Measurements from ENCODE around the gene NID1. TPM values are rescaled to one million over a fixed set of nuclear protein-coding genes. Genes with fewer than 3 reads are reported as not detected.

Gene NID1
- polyA plus RNA-seq, 1 donor from 2014 or later = 0.04 TPM

DNA sequence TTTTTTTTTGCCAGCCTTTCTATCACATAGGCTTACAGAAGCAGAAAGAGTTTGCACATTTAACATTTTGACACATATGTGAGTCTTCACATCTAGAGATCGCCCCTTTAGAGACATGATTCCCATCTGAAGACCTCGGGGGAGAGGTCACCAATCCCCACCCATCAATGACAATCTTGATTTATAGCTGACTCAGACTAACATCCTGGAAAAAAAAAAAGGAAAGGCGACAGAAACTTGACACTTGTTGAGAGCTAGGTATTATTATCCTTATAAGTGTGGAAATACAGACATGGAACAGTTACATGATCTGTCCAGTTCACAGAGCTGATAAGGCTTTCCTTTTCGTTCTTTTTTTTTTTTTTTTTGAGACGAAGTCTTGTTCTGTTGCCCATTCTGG, 28.0 kb upstream of the NID1 start:
- Histone ChIP-seq H3K36me3 (ENCODE audit: insufficient read depth, low read length) (no peaks in the 10 kb centered on the region), H3K79me2 (replicated peaks; ENCODE audit: insufficient read depth, low read length) (no peaks in the 10 kb centered on the region), H3K27me3 (ENCODE audit: insufficient read depth, low read depth, low read length) (no peaks in the 10 kb centered on the region), H2AFZ (ENCODE audit: low read depth, low read length) (no peak overlapping the region), H3K9me3 (ENCODE audit: low read length) (no peaks in the 10 kb centered on the region), H3F3A (ENCODE audit: insufficient read depth, low read length, poor library complexity, severe bottlenecking) (no peaks in the 10 kb centered on the region), H3K4me2 (ENCODE audit: low read length) (no peak overlapping the region), H4K20me1 (ENCODE audit: insufficient read depth) (no peaks in the 10 kb centered on the region), H3K9ac (ENCODE audit: low read length) (no peak overlapping the region), H3K27ac (ENCODE audit: low read length) (no peak overlapping the region), H3K9me2 (ENCODE audit: insufficient read depth, low read length) (no peaks in the 10 kb centered on the region), H3K4me3 (ENCODE audit: low read length) (no peak overlapping the region)
- TF ChIP-seq SMC3 (conservative IDR thresholded peaks at IDR 0.05; ENCODE audit: poor library complexity) (no peak), RAD21 (conservative IDR thresholded peaks at IDR 0.05) (no peak), POLR2AphosphoS5 (IDR thresholded peaks at IDR 0.05) (no peak), MXI1 (conservative IDR thresholded peaks at IDR 0.05; ENCODE audit: poor library complexity, severe bottlenecking) (no peak), EZH2 (IDR thresholded peaks at IDR 0.05; ENCODE audit: borderline replicate concordance, insufficient read depth, low read length, poor library complexity, severe bottlenecking) (no peak), EP300 (conservative IDR thresholded peaks at IDR 0.05; ENCODE audit: poor library complexity, severe bottlenecking) (no peak), TAF1 (IDR thresholded peaks at IDR 0.05; ENCODE audit: low read depth) (no peak)
- TF ChIP-seq, protein P1, sequence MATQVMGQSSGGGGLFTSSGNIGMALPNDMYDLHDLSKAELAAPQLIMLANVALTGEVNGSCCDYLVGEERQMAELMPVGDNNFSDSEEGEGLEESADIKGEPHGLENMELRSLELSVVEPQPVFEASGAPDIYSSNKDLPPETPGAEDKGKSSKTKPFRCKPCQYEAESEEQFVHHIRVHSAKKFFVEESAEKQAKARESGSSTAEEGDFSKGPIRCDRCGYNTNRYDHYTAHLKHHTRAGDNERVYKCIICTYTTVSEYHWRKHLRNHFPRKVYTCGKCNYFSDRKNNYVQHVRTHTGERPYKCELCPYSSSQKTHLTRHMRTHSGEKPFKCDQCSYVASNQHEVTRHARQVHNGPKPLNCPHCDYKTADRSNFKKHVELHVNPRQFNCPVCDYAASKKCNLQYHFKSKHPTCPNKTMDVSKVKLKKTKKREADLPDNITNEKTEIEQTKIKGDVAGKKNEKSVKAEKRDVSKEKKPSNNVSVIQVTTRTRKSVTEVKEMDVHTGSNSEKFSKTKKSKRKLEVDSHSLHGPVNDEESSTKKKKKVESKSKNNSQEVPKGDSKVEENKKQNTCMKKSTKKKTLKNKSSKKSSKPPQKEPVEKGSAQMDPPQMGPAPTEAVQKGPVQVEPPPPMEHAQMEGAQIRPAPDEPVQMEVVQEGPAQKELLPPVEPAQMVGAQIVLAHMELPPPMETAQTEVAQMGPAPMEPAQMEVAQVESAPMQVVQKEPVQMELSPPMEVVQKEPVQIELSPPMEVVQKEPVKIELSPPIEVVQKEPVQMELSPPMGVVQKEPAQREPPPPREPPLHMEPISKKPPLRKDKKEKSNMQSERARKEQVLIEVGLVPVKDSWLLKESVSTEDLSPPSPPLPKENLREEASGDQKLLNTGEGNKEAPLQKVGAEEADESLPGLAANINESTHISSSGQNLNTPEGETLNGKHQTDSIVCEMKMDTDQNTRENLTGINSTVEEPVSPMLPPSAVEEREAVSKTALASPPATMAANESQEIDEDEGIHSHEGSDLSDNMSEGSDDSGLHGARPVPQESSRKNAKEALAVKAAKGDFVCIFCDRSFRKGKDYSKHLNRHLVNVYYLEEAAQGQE (IDR thresholded peaks at IDR 0.05; ENCODE audit: borderline replicate concordance) = no peak
- TF ChIP-seq, protein P2, sequence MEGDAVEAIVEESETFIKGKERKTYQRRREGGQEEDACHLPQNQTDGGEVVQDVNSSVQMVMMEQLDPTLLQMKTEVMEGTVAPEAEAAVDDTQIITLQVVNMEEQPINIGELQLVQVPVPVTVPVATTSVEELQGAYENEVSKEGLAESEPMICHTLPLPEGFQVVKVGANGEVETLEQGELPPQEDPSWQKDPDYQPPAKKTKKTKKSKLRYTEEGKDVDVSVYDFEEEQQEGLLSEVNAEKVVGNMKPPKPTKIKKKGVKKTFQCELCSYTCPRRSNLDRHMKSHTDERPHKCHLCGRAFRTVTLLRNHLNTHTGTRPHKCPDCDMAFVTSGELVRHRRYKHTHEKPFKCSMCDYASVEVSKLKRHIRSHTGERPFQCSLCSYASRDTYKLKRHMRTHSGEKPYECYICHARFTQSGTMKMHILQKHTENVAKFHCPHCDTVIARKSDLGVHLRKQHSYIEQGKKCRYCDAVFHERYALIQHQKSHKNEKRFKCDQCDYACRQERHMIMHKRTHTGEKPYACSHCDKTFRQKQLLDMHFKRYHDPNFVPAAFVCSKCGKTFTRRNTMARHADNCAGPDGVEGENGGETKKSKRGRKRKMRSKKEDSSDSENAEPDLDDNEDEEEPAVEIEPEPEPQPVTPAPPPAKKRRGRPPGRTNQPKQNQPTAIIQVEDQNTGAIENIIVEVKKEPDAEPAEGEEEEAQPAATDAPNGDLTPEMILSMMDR (IDR thresholded peaks at IDR 0.05; ENCODE audit: poor library complexity, severe bottlenecking) = no peak

DNA sequence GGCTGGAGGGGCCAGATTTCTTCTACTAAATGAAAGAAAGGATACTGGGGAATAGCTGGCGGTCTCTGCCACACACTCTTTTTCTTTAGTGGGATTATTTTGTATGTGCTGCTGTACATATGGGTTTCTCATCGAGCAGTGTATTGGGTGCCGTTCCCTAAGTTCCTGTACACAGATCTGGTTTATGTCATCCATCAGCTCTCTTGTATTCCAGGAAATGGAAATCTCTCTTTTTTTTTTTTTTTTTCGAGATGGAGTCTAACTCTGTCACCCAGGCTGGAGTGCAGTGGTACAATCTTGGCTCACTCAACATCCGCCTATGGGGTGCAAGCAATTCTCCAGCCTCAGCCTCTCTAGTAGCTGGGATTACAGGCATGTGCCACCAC, 27.0 kb upstream of the NID1 start:
- Histone ChIP-seq H3K9me2 (ENCODE audit: insufficient read depth, low read length) (no peaks in the 10 kb centered on the region), H3K4me3 (ENCODE audit: low read length) (no peak overlapping the region), H3K36me3 (ENCODE audit: insufficient read depth, low read length) (no peaks in the 10 kb centered on the region), H3K9me3 (ENCODE audit: low read length) (no peaks in the 10 kb centered on the region), H3K27me3 (ENCODE audit: insufficient read depth, low read depth, low read length) (no peaks in the 10 kb centered on the region), H3K27ac (ENCODE audit: low read length) (no peak overlapping the region), H3F3A (ENCODE audit: insufficient read depth, low read length, poor library complexity, severe bottlenecking) (no peaks in the 10 kb centered on the region), H3K9ac (ENCODE audit: low read length) (no peak overlapping the region), H2AFZ (ENCODE audit: low read depth, low read length) (no peak overlapping the region), H3K79me2 (replicated peaks; ENCODE audit: insufficient read depth, low read length) (no peaks in the 10 kb centered on the region), H4K20me1 (ENCODE audit: insufficient read depth) (no peaks in the 10 kb centered on the region), H3K4me2 (ENCODE audit: low read length) (no peak overlapping the region)
- TF ChIP-seq POLR2AphosphoS5 (IDR thresholded peaks at IDR 0.05) (no peak), EP300 (conservative IDR thresholded peaks at IDR 0.05; ENCODE audit: poor library complexity, severe bottlenecking) (no peak), SMC3 (conservative IDR thresholded peaks at IDR 0.05; ENCODE audit: poor library complexity) (no peak), TAF1 (IDR thresholded peaks at IDR 0.05; ENCODE audit: low read depth) (no peak), MXI1 (conservative IDR thresholded peaks at IDR 0.05; ENCODE audit: poor library complexity, severe bottlenecking) (no peak), RAD21 (conservative IDR thresholded peaks at IDR 0.05) (no peak), EZH2 (IDR thresholded peaks at IDR 0.05; ENCODE audit: borderline replicate concordance, insufficient read depth, low read length, poor library complexity, severe bottlenecking) (no peak)
- TF ChIP-seq, protein P1 (IDR thresholded peaks at IDR 0.05; ENCODE audit: borderline replicate concordance) = no peak
- TF ChIP-seq, protein P2 (IDR thresholded peaks at IDR 0.05; ENCODE audit: poor library complexity, severe bottlenecking) = no peak
